MM.1S (cell line): ENCODE measurements around the gene SPRTN.

Source experiments
- DNase-seq: peaks from one replicate; pipeline ENCODE4 v3.0.0-alpha.2; 2015
- H2AFZ ChIP-seq: fragments of 300-600 bp; sonication (generic); 2 replicates; pipeline ENCODE4 v1.6.0; 2016; ENCODE audit warnings: antibody characterized with exemption, low read length
- H3F3A ChIP-seq: fragments of 300-600 bp; sonication (generic); 2 replicates; pipeline ENCODE4 v1.6.1; 2016; ENCODE audit warnings: mild to moderate bottlenecking, antibody characterized with exemption, low read length, moderate library complexity, mixed read lengths; ENCODE audit not compliant: insufficient read depth
- H3K27ac ChIP-seq: fragments of 300-600 bp; sonication (generic); 2 replicates; pipeline ENCODE4 v1.5.1; 2016; ENCODE audit warnings: mild to moderate bottlenecking, low read length
- H3K27me3 ChIP-seq: fragments of 300-600 bp; sonication (generic); replicated peaks from 2 replicates; pipeline ENCODE4 v1.6.0; 2016; ENCODE audit warnings: low read length; ENCODE audit not compliant: insufficient read depth
- H3K36me3 ChIP-seq: fragments of 300-600 bp; sonication (generic); replicated peaks from 2 replicates; pipeline ENCODE4 v1.6.1; 2016; ENCODE audit warnings: mild to moderate bottlenecking, low read length, mixed read lengths; ENCODE audit not compliant: insufficient read depth
- H3K4me1 ChIP-seq: fragments of 300-600 bp; sonication (generic); 2 replicates; pipeline ENCODE4 v1.6.1; 2016; ENCODE audit warnings: low read length, mixed read lengths
- H3K4me2 ChIP-seq: fragments of 300-600 bp; sonication (generic); 2 replicates; pipeline ENCODE4 v1.6.0; 2016; ENCODE audit warnings: low read depth, low read length
- H3K4me3 ChIP-seq: fragments of 300-600 bp; sonication (generic); 2 replicates; pipeline ENCODE4 v1.5.1; 2016; ENCODE audit warnings: low read length, mixed read lengths
- H3K79me2 ChIP-seq: fragments of 300-600 bp; sonication (generic); 2 replicates; pipeline ENCODE4 v1.6.1; 2016; ENCODE audit warnings: mixed run types, low read length, mixed read lengths
- H3K9ac ChIP-seq: fragments of 300-600 bp; sonication (generic); 2 replicates; pipeline ENCODE4 v1.6.1; 2016; ENCODE audit warnings: low read length, mixed read lengths
- H3K9me2 ChIP-seq: fragments of 300-600 bp; sonication (generic); replicated peaks from 2 replicates; pipeline ENCODE4 v1.6.1; 2016; ENCODE audit warnings: mild to moderate bottlenecking, low read length, mixed read lengths; ENCODE audit not compliant: insufficient read depth
- H3K9me3 ChIP-seq: fragments of 300-600 bp; sonication (generic); replicated peaks from 2 replicates; pipeline ENCODE4 v1.6.1; 2016; ENCODE audit warnings: mild to moderate bottlenecking, low read length, mixed read lengths; ENCODE audit not compliant: insufficient read depth
- H4K20me1 ChIP-seq: fragments of 300-600 bp; sonication (generic); 2 replicates; pipeline ENCODE4 v1.6.1; 2016; ENCODE audit warnings: mild to moderate bottlenecking, low read length, moderate library complexity, mixed read lengths; ENCODE audit not compliant: insufficient read depth
- CTCF ChIP-seq: fragments of 300-600 bp; sonication (generic); IDR thresholded peaks from 2 replicates; pipeline ENCODE4 v1.5.1; 2016; ENCODE audit warnings: antibody characterized with exemption, low read length, mixed read lengths
- EZH2 ChIP-seq: fragments of 300-600 bp; sonication (generic); optimal IDR thresholded peaks from 2 replicates; pipeline ENCODE3; 2017; ENCODE audit warnings: low read depth, mild to moderate bottlenecking, antibody characterized with exemption, low read length, mixed read lengths
- EZH2phosphoT487 ChIP-seq: fragments of 300-600 bp; sonication (generic); IDR thresholded peaks from 2 replicates; pipeline ENCODE4 v1.6.1; 2018; ENCODE audit warnings: antibody characterized with exemption, low read length

The SPRTN gene

GRCh38 chr1:231334079-231334666 is 3.9 kb upstream of the SPRTN start:
- no peak for DNase-seq
- TF ChIP-seq EZH2phosphoT487 = no peak
- TF ChIP-seq EZH2 = no peak
- no peak for TF ChIP-seq CTCF
- H3K36me3 ChIP-seq = no peaks in the 10 kb centered on the region; the same call in 1 of the 2 replicates
- no peak overlapping the region for H2AFZ ChIP-seq
- H3K27ac ChIP-seq = no peak overlapping the region
- no peak overlapping the region for H3K9ac ChIP-seq
- no peaks in the 10 kb centered on the region for H3K27me3 ChIP-seq
- peaks cover 34% of the 10 kb centered on the region for H3K4me1 ChIP-seq
- peaks cover 66% of the 10 kb centered on the region for H3K79me2 ChIP-seq
- peaks cover 8% of the 10 kb centered on the region; the same call in 1 of the 2 replicates for H4K20me1 ChIP-seq
- peak overlapping the region; percentile 37 for H3K4me2 ChIP-seq
- H3K4me3 ChIP-seq = peak overlapping the region; percentile 21; the same call in 1 of the 2 replicates
- H3K9me2 ChIP-seq = no peaks in the 10 kb centered on the region
- peaks cover 6% of the 10 kb centered on the region for H3F3A ChIP-seq
- H3K9me3 ChIP-seq = no peaks in the 10 kb centered on the region

GRCh38 chr1:231334952-231335351 is 3.1 kb upstream of the SPRTN start:
- DNase-seq = no peak
- Histone ChIP-seq H3K4me2 (peak overlapping the region; percentile 37), H3K27me3 (no peaks in the 10 kb centered on the region), H3K79me2 (peaks cover 73% of the 10 kb centered on the region), H3K9me2 (no peaks in the 10 kb centered on the region), H3F3A (peaks cover 6% of the 10 kb centered on the region), H3K9me3 (no peaks in the 10 kb centered on the region), H3K4me1 (peaks cover 39% of the 10 kb centered on the region), H3K36me3 (no peaks in the 10 kb centered on the region; the same call in 1 of the 2 replicates), H3K4me3 (peak overlapping the region; percentile 21; the same call in 1 of the 2 replicates), H4K20me1 (peaks cover 8% of the 10 kb centered on the region; the same call in 1 of the 2 replicates), H2AFZ (no peak overlapping the region), H3K27ac (no peak overlapping the region), H3K9ac (no peak overlapping the region)
- TF ChIP-seq EZH2 = no peak
- no peak for TF ChIP-seq EZH2phosphoT487
- no peak for TF ChIP-seq CTCF

GRCh38 chr1:231335663-231336602 is 2.2 kb upstream of the SPRTN start:
- Histone ChIP-seq H3K4me3 (peak overlapping the region; percentile 77), H3F3A (peaks cover 6% of the 10 kb centered on the region), H3K27ac (no peak overlapping the region), H3K9ac (no peak overlapping the region), H3K27me3 (no peaks in the 10 kb centered on the region), H3K9me2 (no peaks in the 10 kb centered on the region), H3K4me2 (peak overlapping the region; percentile 89), H3K9me3 (no peaks in the 10 kb centered on the region), H2AFZ (no peak overlapping the region), H4K20me1 (peaks cover 8% of the 10 kb centered on the region; the same call in 1 of the 2 replicates), H3K4me1 (peaks cover 39% of the 10 kb centered on the region), H3K79me2 (peaks cover 81% of the 10 kb centered on the region), H3K36me3 (no peaks in the 10 kb centered on the region; the same call in none of the 2 replicates)
- no peak for DNase-seq
- TF ChIP-seq EZH2phosphoT487 (no peak), CTCF (no peak), EZH2 (no peak)
